ENCODE results near the gene LACRT.

GRCh38 chr12:54608156-54608555 is 26.5 kb downstream of the LACRT start:
- TF ChIP-seq SUZ12 (IDR thresholded peaks at IDR 0.05; ENCODE audit: extremely low read depth, insufficient read depth, insufficient read length) (no peak), YY1 (IDR thresholded peaks at IDR 0.05; ENCODE audit: insufficient read depth, insufficient read length) (no peak)

Data from NT2/D1 (cell line).